HG02981 (cell line): ENCODE data around the gene HSPG2.
"Not testable (repeated sequence)": the region's sequence is repeated elsewhere in the genome, so short reads cannot be mapped to it uniquely, and the experiment has no call there.

Source experiments
- ATAC-seq: cut with Tn5 transposase; IDR thresholded peaks from one replicate; pipeline ENCODE4 v1.9.1; 2021; ENCODE audit warnings: mild to moderate bottlenecking, moderate library complexity; ENCODE audit not compliant: unreplicated experiment

Gene HSPG2

DNA sequence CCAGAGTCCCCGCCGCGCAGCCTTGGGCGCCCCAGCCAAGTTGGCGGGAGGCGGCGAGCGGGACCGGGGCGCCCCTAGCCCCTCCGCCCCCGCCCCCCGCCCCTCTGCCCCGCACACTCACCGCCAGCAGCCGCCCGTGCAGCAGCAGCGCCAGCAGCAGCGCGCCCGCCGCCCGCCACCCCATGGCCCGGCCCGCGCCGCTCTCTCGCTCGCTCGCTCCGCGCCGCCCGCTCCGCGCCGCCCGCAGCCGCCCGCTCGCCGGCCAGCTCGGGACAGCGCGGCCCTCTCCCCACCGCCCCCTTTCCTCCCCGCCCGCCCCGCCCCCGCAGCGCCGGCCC lies at the start of gene HSPG2:
TSS of gene HSPG2 (minus strand) at position 277 of the 338 bp plus-strand sequence. CDS start at position 184, 93 bp downstream.
- no peak for ATAC-seq

DNA sequence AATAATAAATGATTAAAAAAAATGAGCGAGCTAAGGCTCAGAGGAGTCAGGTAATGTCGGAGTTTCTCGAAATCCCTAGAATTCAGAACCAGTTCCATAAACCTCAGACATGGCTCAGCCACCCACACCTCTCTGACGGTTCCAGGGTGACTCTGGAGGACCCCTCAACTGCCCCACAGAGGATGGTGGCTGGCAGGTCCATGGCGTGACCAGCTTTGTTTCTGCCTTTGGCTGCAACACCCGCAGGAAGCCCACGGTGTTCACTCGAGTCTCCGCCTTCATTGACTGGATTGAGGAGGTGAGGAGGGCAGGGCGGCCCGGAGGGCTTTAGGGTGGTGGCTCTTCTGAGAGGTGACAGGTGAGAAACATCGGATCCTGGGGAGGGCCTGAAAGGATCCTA lies 49.3 kb upstream of the HSPG2 start:
- not testable (repeated sequence) for ATAC-seq

DNA sequence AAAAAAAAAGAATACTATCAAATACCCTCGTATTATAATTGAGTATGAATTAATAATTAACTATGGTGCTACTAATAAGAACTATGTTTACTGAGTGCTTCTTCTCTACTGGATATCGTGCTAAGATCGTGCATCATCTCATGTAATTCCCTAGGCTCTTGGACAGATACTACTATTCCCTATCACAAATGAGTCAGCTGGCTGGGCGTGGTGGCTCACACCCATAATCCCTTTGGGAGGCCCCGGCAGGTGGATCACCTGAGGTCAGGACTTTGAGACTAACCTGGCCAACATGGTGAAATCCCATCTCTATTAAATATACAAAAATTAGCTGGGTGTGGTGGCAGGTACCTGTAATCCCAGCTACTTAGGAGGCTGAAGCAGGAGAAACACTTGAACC lies 48.8 kb upstream of the HSPG2 start:
- not testable (repeated sequence) for ATAC-seq

DNA sequence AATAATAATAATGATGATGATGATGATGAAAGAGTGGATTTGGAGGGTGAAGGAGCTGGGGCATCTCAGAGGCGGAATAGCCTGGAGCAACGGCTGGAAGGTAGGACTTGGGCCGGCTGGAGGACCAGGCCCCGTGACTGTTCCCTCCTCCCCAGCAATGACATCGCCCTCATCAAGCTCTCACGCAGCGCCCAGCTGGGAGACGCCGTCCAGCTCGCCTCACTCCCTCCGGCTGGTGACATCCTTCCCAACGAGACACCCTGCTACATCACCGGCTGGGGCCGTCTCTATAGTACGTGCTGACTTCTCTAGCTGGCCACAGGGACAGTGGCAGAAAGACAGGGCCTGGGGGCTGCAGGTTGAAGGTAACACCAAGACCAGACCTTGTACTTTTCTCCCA lies 46.4 kb upstream of the HSPG2 start:
- ATAC-seq: not testable (repeated sequence)

DNA sequence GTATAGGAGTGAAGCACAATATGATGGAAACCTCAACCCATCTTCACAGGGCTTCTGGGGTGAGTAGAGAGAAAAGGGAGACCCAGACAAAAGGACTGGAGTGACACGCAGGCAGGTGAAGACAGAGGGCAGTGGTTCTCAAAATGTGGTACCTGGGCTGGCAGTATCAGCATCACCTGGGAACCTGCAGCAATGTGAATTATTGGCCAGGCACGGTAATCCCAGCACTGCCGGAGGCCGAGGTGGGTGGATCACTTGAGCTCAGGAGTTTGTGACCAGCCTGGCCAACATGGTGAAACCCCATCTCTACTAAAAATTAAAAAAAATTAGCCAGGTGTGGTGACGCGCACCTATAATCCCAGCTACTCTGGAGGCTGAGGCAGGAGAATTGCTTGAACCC lies 45.0 kb upstream of the HSPG2 start:
- ATAC-seq: not testable (repeated sequence)

DNA sequence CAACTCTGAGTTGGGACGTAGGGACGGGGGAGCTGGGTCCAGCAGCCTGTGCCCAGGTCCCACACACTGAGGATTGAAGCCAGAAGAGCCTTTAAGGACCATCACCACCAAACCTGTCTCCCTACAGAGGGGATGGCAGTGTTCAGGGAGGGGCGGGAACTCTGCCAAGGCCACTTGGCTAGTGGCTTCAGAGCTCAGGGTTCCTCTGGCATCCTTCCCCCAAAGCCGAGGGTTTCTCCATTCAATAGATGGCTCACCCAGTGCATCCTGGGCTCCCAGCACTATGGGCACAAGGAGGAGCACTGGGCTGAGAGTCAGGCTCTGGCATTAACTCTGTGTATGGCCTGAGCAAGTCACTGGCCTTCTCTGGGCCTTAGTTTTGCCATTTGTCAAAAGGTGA lies 44.1 kb upstream of the HSPG2 start:
- ATAC-seq: not testable (repeated sequence)

DNA sequence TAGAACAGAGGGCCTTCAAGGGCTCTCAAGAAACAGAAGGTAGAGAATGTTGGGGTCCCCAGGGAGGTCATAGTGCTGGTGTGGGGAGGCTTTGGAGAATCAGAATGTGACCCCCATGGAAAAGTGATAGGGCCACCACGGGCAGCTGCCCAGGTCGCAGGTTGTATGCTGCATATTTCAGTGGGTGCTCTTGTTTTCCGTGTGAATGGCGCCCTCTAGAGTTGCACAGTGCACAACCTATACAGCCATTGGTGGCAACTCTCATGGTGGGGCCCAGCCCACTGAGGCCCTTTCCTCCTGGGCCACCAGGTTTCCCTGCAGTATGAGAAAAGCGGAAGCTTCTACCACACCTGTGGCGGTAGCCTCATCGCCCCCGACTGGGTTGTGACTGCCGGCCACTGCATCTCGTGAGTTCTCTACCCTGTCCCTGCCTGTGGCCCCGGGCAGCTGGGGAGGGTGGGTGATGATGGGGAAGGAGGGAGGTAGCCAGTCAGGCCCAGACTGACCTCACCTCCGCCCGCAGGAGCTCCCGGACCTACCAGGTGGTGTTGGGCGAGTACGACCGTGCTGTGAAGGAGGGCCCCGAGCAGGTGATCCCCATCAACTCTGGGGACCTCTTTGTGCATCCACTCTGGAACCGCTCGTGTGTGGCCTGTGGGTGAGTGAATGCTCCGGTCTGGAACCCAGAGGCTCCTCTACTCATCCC lies 43.6 kb upstream of the HSPG2 start:
- not testable (repeated sequence) for ATAC-seq

DNA sequence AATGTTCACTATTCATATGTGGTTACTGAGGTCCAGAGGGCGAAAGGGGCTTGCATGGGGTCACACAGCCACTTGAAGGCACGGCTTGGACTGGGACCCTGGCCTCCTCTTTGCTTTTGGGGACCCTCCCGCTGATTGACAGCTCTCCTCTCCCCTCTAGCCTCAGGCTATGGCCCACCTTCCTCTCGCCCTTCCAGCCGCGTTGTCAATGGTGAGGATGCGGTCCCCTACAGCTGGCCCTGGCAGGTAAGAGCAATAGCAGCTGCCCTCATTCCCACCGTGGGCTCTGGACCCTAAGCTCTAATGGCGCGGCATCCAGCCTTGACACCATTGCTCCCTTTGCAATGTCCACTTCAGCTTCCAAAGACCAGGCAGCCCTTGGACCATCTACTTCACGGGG lies 41.1 kb upstream of the HSPG2 start:
- not testable (repeated sequence) for ATAC-seq

DNA sequence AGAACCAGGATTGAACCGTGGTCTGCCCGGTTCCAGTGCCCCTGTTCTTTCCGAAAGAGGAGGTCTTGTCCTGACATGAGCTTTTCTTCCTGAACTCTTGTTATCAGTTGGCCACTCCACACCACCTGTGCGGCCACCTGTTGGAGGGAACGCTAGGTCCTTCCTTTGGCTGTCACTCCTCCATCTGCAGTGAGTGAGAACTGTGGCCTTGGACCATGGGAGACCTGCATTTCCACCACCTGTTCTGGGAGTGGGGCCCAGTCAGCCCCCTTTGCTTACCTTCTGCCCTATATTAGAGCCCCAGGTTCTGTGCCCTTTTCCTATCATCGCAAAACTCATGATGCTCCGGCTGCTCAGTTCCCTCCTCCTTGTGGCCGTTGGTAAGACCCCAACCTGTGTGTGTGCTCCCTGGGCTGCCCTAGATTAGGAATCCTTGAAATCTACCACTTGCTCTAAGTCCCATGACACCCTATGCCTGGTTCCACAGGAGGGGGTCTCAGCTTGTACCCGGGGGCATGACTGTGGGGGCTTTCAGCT lies 39.7 kb upstream of the HSPG2 start, which contains the start of gene CELA3B:
TSS of gene CELA3B (plus strand) at position 320 of the 537 bp plus-strand sequence. CDS start at position 338, 18 bp downstream.
- not testable (repeated sequence) for ATAC-seq

DNA sequence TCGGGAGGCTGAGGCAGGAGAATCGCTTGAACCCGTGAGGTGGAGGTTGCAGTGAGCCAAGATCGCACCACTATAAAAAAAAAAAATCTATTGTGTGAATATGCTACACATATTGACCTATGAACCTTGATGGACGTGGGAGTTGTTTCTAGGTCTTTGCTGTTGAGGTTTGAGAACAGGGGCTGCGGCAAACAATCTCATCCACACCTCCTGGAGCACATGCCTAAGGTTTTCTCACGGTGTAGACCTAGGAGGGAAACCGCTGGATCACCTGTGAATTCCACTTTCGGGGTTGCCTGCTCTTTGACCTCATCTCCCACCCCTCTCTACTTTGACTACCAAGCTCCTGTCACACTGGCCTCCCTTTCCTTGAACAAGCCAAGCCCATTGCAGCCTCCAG lies 38.2 kb upstream of the HSPG2 start:
- ATAC-seq: not testable (repeated sequence)

DNA sequence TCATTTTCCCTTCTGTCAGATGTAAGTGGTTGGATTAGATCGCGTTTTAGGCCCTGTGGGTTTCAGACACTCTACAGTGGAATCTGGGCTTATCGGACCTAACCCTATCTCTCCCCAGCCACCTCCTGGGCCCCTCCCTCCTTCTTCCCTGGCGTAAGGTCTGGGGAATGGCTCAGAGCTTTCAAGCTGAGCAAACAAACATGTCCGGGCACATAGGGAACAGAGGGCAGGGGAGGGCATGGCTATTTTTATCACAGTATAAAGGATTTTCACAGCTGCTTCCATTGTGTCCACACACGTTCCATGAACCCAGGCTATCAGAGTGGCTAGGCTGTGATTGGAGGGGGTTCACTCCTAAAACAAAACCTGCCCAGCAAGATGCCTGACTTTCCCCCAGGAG lies 37.6 kb upstream of the HSPG2 start:
- not testable (repeated sequence) for ATAC-seq

DNA sequence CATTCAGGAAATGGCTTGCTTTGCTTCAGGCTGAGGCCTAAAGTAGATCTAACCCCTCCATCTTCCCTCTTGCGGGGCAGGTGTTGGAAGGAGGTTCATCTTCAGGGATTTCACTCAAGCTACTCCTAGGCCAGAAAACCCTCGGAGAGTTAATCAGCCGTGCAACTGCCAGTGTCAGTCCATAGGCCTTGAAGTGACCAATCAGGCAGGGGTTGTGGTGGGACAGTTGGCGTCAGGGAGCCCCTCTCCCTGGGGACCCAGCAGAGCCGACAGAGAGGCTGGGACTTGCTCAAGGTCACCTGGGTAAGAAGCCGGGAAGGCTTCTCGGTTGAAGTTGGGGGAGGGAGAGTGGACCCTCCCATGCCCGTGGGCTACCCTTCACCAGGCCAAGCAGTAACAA lies 36.8 kb upstream of the HSPG2 start:
- not testable (repeated sequence) for ATAC-seq

DNA sequence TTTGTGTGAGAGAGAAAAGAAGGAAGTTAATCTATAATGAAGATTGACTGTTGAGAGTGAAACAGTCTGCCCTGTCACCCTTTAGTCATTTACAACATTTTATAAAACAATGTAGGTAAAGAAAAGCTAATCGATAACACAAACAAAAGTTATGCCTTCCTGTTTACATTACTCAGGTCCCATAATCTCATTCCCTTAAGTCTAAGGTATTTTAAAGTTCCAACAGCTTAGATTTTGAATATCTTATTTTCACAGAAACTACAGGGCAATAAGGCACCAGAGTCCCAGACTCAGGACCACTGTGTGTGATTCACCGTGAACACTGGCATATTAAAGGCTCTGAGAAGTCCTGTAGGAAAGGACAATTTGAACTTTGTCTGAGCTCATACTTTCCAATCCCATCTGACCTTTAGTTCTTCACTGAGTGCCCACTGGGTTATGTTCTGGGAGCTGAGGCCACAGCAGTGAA lies 35.9 kb upstream of the HSPG2 start:
- ATAC-seq: not testable (repeated sequence)

DNA sequence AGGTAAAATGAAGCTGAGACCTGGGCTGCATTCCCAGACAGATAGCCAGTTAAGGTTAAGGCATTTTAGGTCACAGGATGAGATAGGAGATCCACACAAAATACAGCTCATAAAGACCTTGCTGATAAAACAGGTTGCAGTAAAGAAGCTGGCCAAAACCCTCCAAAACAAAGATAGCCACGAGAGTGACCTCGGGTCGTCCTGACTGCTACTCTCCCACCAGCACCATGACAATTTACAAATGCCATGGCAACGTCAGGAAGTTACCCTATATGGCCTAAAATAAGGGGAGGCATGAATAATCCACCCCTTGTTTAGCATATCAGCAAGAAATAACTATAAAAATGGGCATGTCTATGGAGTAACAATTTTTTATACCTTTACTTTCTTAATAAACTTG lies 33.4 kb upstream of the HSPG2 start:
- not testable (repeated sequence) for ATAC-seq

DNA sequence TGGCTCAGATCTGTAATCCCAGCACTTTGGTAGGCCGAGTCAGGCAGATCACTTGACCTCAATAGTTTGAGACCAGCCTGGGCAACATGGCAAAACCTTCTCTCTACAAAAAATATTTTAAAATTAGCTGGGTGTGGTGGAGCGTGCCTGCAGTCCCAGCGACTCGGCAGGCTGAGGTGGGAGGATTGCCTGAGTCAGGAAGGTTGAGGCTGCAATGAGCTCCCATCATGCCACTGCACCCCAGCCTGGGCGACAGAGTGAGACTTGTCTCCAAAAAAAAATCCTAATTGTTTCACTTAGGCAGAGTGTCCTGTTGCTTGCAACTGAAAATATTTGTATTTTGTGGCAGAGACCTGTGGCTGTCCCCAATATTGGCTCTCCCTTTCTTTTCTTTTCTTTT lies 32.0 kb upstream of the HSPG2 start:
- ATAC-seq: not testable (repeated sequence)

DNA sequence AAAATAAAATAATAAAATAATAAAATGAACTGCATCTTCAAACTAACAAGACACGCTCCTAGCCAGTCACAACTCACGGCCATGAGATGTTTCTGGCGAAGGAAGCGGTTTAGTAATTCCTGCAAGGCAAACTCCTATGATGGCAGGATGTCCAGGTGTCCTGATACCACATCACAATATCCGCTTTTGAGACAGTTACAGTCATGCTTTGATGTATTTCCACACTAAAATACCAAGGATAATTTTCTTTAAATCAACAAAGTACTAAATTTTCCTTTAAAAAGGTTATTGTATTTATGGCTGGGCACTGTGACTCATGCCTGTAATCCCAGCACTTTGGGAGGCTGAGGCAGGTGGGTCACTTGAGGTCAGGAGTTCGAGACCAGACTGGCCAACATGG lies 30.1 kb upstream of the HSPG2 start:
- not testable (repeated sequence) for ATAC-seq

DNA sequence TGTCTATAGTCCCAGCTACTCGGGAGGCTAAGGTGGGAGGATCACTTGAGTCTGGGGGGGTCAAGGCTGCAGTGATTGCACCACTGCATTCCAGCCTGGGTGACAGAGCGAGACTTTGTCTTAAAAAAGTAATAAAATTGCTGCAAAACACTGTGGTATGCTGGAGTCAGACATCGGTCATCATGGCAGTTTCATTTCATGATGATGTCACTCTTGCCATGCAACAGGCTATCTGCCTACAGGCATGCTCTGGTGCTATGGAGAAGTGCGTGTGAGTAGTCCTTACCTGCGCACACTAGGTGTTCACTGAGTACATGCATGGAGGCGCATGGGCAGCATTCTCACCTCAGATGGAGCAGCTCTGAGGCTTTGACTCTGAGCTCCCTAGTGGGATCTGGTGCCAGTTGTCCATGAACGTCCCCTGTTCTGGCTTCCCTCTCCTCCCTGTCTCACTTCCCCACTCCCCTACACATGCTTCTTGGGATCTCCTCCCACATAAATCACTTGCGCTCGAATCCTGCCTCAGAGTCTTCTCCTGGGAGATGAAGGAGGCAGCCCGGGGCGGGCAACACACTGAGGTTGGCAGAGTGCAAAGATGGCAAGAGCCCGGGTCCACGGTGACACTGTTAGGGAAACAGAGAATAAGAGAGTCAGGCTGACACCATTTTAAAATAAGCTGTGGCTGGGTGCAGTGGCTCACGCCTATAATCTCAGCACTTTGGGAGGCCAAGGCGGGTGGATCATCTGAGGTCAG lies 29.3 kb upstream of the HSPG2 start:
- ATAC-seq: no peak

DNA sequence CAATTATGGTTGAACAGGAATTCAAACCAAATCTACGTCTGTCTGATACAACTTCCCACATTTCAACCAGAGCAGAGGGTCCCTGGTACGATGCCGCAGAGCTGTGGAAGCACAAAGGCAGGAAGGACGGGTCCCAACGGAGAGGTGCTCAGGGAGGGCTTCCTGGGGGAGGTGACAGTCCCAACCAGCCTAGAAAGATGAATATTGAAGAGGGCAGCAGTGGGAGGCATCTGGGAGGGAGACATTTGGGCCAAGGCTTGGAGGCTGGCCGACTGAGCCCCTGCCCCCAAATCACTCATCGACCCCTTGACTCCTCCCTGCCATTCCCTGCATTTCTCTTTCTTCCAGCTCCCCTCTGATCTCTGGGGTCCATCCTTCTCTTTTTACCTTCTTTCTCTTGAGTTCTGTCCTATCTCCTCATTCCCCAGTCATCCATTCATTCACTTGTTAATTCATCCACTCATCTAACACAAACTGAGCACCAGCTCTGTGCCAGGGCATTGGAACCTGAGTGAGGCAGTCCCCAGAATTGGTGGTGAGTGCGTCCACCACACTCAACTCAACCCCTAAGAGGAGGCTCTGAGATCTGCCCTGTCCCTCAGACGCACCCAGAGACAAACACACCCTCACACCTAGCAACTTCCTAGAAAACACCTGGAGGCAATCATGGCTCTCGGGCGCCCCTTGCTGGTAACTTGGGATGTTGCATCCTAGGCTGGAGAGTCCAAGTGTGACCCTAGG lies 26.5 kb upstream of the HSPG2 start:
- ATAC-seq: peak; percentile 73

DNA sequence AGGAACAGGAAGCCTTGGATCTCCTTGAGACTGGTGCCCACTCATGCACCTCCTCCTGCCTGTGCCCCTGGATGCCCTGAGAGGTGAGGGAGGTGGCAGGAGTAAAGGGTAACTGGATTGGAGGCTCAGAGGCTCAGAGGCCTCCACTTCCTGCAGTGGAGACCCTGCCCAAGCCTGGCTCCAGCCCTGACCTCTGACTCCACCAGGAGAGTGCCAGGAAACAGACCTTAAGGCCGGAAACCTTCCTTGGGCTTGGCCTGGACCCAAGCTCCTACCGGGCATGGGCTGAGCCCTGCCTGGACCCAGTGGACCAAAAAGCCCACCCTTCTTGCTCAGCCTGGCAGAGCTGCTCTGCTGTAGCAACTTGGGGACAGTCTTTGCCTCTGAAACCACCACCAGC lies 24.7 kb upstream of the HSPG2 start:
- no peak for ATAC-seq

DNA sequence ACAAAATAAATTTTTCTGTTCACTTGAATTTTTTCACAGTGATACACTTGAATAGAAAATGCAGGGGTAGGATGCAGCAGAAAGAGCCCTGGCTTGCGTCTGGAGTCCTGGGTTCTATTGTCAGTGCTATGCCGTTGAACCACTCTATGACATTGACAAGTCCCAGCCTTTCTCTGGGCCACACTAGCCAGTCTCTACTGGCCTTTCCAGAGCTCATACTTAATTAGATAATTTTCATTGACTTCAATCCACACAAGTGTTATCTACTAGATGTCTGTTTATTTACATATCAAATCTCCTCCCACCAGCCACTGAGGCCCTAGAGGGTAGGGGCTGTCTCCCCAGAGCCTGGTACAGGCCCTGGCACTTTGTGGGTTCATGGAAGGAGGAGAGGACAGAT lies 24.2 kb upstream of the HSPG2 start:
- no peak for ATAC-seq
